Muscle of leg (tissue), 16 donors: ENCODE measurements around the gene LPCAT3. TPM values are rescaled to one million over a fixed set of nuclear protein-coding genes. Genes with fewer than 3 reads are reported as not detected.

Source experiments
- DNase-seq: peaks from one replicate; pipeline ENCODE4 v3.0.0; 2013
- H3K27ac ChIP-seq: one replicate; pipeline ENCODE4 v1.5.1; 2013; ENCODE audit warnings: mild to moderate bottlenecking, low read length, control low read depth
- H3K27me3 ChIP-seq: one replicate; pipeline ENCODE4 v1.6.1; 2013; ENCODE audit warnings: low read length; ENCODE audit not compliant: control insufficient read depth, insufficient read depth
- H3K36me3 ChIP-seq: one replicate; pipeline ENCODE4 v1.6.1; 2013; ENCODE audit warnings: low read length; ENCODE audit not compliant: control insufficient read depth, insufficient read depth
- H3K4me1 ChIP-seq: one replicate; pipeline ENCODE4 v1.6.1; 2013; ENCODE audit warnings: low read length; ENCODE audit not compliant: control insufficient read depth, insufficient read depth
- H3K4me3 ChIP-seq: one replicate; pipeline ENCODE4 v1.5.1; 2013; ENCODE audit warnings: low read length, control low read depth
- H3K9me3 ChIP-seq: replicated peaks from 2 replicates; pipeline ENCODE4 v1.6.1; 2013; ENCODE audit warnings: low read depth, low read length; ENCODE audit not compliant: control insufficient read depth
- WGBS: methylation state at CpG from one replicate; pipeline ENCODE4 v1.1.5; 2013; ENCODE audit warnings: missing lambda C conversion rate; ENCODE audit not compliant: insufficient coverage; 5-methylcytosine and 5-hydroxymethylcytosine counted together
- long read RNA-seq, 11 donors: transcript quantifications; one replicate each; lab custom pipeline, GENCODE V29; 2026
- polyA plus RNA-seq, 8 donors: library from polyadenylated mRNA; unstranded; fragments of 120-200 nt; gene quantifications; one replicate each; pipeline versions ENCODE4 v1.2.1 to v1.2.3, GENCODE V29; 2013; ENCODE audit warnings: inconsistent platforms in 1 of 8, low replicate concordance in 1 of 8; ENCODE audit not compliant: insufficient read length in 8 of 8, insufficient read depth in 1 of 8
- total RNA-seq: library from RNA; stranded (reverse); fragments of 120-200 nt; gene quantifications from one replicate; pipeline ENCODE4 v1.2.4, GENCODE V29; 2013

Gene LPCAT3, protein sequence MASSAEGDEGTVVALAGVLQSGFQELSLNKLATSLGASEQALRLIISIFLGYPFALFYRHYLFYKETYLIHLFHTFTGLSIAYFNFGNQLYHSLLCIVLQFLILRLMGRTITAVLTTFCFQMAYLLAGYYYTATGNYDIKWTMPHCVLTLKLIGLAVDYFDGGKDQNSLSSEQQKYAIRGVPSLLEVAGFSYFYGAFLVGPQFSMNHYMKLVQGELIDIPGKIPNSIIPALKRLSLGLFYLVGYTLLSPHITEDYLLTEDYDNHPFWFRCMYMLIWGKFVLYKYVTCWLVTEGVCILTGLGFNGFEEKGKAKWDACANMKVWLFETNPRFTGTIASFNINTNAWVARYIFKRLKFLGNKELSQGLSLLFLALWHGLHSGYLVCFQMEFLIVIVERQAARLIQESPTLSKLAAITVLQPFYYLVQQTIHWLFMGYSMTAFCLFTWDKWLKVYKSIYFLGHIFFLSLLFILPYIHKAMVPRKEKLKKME
- total RNA-seq, result 7.8 TPM
- polyA plus RNA-seq, result 10 to 100 TPM; 15.9 to 23.2 (median 19.1) TPM
- long read RNA-seq, donor 1, result 0 reads
- long read RNA-seq, donor 2, result 0 reads
- long read RNA-seq, donor 3, transcript LPCAT3-201 (13 exons, 2,268 nt), result major isoform, 5 of 5 reads
- long read RNA-seq, donor 3, partial matches to known transcripts, result 0 of 5 reads
- long read RNA-seq, donor 3, other reads (novel, unspliced or antisense), result 0 of 5 reads
- long read RNA-seq, donor 4, partial matches to known transcripts, result 0 of 3 reads
- long read RNA-seq, donor 4, other reads (novel, unspliced or antisense), result 0 of 3 reads
- long read RNA-seq, donor 5, transcript LPCAT3-201 (13 exons, 2,268 nt), result major isoform, 8 of 26 reads
- long read RNA-seq, donor 5, partial matches to known transcripts, result 18 of 26 reads
- long read RNA-seq, donor 5, other reads (novel, unspliced or antisense), result 0 of 26 reads
- long read RNA-seq, donor 6, transcript LPCAT3-201 (13 exons, 2,268 nt), result major isoform, 7 of 7 reads
- long read RNA-seq, donor 6, partial matches to known transcripts, result 0 of 7 reads
- long read RNA-seq, donor 6, other reads (novel, unspliced or antisense), result 0 of 7 reads
- long read RNA-seq, donor 7, result 0 reads
- long read RNA-seq, donor 8, partial matches to known transcripts, result 0 of 1 reads
- long read RNA-seq, donor 8, other reads (novel, unspliced or antisense), result 0 of 1 reads
- long read RNA-seq, donor 9, partial matches to known transcripts, result 0 of 2 reads
- long read RNA-seq, donor 9, other reads (novel, unspliced or antisense), result 0 of 2 reads
- long read RNA-seq, donor 10, partial matches to known transcripts, result 6 of 8 reads
- long read RNA-seq, donor 10, other reads (novel, unspliced or antisense), result 0 of 8 reads
- long read RNA-seq, donor 11, partial matches to known transcripts, result 0 of 3 reads
- long read RNA-seq, donor 11, other reads (novel, unspliced or antisense), result 0 of 3 reads

DNA sequence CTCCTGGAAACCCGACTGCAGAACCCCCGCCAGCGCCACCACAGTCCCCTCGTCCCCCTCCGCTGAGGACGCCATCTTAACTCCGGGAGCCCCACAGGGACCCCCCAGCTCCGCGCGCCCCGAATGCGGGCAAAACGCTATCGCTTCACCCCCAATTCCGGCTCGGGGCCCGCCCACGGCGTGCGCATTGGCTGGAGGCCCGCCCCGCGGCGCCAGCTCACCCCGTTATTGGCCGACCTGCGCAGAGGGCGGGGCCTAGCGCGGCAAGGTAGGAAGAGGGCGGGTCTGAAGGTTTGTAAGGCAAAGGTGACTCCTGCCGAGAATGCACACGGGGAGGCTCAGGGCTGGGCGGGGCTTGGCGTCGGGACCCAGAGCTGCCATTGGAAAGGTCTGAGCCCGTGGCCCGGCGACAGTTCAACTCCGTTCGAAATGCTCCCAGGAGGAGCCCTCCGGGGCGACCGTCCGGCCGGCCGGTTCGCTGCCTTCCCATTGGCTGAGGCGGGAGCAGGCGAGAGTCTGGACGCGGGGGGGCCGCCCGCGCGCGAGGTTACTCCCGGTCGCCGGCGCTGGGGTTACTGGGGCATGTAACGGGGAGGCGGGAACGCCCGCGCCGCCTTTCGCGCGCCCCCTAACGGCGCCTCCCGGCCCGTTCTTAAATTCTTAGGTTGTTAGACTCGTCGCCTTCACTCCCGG lies at the start of gene LPCAT3:
TSS of gene LPCAT3 (minus strand) at position 127 of the 693 bp plus-strand sequence. CDS start at position 75, 52 bp downstream.
- Histone ChIP-seq H3K27ac (peak within 1 kb of the TSS; percentile 96), H3K9me3 (no peaks in the 10 kb centered on the region), H3K36me3 (peaks cover 2% of the 10 kb centered on the region), H3K27me3 (no peaks in the 10 kb centered on the region), H3K4me3 (peak within 1 kb of the TSS; percentile 78), H3K4me1 (peaks cover 2% of the 10 kb centered on the region)
- DNase-seq, result peak; percentile 98
- WGBS, result under 1% methylated on average over 61 of the region's 77 CpGs

DNA sequence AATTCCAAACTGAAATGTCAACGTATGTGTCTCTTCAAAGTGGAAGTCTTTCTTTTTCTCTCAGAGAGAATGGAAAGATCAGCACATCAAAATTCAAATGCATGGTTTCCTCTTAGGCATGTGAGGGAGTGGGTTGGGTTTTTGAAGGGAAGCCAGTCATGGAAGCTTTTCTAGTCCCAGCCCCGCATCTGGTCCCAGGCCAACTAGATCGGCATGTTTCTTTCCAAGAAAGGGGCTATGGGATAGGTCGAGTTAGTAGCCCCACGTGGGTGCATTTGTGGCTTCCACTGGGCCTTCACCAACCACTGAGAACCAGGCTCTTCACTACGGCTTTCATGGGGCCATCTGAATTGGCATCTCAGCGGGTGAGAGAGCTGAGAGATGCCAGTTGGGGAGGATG lies 48.8 kb upstream of the LPCAT3 start:
- H3K4me3 ChIP-seq, result no peak overlapping the region
- H3K27me3 ChIP-seq, result no peaks in the 10 kb centered on the region
- no peak overlapping the region for H3K27ac ChIP-seq
- H3K36me3 ChIP-seq, result peaks cover 18% of the 10 kb centered on the region
- H3K9me3 ChIP-seq, result no peaks in the 10 kb centered on the region
- 80% methylated on average over 6 of the region's 7 CpGs for WGBS
- DNase-seq, result no peak
- H3K4me1 ChIP-seq, result no peaks in the 10 kb centered on the region

DNA sequence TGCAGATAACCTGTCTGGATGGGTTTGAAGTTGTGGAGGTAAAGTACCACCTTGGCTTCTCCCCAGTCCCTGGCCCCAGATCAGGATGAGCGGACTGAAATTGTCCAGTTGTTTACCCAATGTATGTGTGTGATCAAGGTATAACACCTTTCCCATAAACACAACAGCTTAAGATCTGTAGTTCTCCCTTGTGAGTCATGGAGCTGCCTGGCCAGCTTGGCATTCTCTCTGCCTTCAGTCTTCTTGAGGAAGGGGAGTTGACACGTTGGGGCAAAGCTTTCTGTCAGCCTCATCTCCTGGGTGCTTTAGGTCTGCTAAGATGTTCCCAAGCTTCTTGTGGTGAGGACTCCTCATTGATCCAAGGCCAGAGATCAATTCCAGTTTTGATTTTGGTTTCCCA lies 48.3 kb upstream of the LPCAT3 start:
- H3K4me3 ChIP-seq, result no peak overlapping the region
- no peak for DNase-seq
- H3K27ac ChIP-seq, result no peak overlapping the region
- H3K36me3 ChIP-seq, result peaks cover 18% of the 10 kb centered on the region
- no peaks in the 10 kb centered on the region for H3K27me3 ChIP-seq
- H3K4me1 ChIP-seq, result peaks cover 3% of the 10 kb centered on the region
- H3K9me3 ChIP-seq, result no peaks in the 10 kb centered on the region
- no CpG with 5 or more reads among the region's 2 CpGs for WGBS

DNA sequence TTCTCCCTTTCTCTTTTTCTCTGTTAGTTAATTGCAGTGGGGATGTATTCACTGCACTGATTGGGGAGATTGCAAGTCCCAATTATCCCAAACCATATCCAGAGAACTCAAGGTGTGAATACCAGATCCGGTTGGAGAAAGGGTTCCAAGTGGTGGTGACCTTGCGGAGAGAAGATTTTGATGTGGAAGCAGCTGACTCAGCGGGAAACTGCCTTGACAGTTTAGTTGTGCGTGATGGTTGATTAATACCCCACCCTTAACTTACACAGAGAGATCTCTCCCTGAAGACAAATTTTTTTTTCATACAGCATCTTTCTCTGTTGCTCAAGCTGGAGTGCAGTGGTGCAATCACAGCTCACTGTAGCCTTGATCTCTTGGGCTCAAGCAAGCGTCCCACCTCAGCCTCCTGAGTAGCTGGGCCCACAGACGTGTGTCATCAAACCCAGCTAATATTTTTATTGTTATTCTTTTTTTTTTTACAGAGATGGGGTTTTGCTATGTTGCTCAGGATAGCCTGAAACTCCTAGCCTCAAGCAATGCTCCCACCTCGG lies 46.9 kb upstream of the LPCAT3 start:
- H3K4me1 ChIP-seq, result peaks cover 18% of the 10 kb centered on the region
- H3K9me3 ChIP-seq, result no peaks in the 10 kb centered on the region
- WGBS, result no CpG with 5 or more reads among the region's 7 CpGs
- no peak overlapping the region for H3K4me3 ChIP-seq
- no peaks in the 10 kb centered on the region for H3K27me3 ChIP-seq
- H3K36me3 ChIP-seq, result peaks cover 18% of the 10 kb centered on the region
- no peak for DNase-seq
- H3K27ac ChIP-seq, result no peak overlapping the region

DNA sequence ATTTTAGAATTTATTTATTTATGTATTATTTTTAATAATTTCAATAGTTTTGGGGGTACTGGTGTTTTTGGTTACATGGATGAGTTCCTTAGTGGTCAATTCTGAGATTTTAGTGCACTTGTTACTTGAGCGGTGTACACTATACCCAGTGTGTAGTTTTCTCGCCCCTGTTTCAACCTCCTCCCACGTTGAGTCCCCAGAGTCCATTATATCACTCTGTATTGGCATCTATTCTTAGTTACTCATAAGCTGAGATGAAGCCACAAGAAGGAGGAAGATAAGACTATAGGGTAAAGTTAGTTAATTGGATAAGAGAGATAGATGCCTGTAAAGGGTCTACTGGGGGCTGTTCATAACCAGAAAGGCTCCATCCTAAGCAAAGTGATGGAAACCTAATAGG lies 46.2 kb upstream of the LPCAT3 start:
- no peaks in the 10 kb centered on the region for H3K9me3 ChIP-seq
- H3K4me1 ChIP-seq, result peaks cover 20% of the 10 kb centered on the region
- H3K27ac ChIP-seq, result no peak overlapping the region
- no peaks in the 10 kb centered on the region for H3K27me3 ChIP-seq
- no peak overlapping the region for H3K4me3 ChIP-seq
- H3K36me3 ChIP-seq, result peaks cover 18% of the 10 kb centered on the region
- WGBS, result no CpG with 5 or more reads among the region's 3 CpGs
- no peak for DNase-seq

DNA sequence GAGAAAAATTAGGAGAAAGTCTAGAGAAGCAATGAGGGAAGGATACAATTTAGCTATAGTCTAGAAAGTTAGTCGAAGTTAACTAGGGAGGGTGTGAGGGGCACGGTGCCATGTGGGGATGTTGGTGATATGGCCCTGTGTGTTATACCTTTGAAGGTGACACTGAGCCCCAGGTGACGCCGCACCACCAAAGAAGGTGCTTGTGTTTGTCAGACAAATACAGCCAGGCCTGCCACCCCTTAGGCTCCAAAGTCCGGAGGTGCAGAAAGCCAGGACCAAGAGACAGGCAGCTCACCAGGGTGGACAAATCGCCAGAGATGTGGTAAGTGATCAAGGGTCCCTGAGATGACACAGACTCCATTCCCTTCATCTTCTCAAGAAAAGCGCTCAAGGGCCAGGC lies 43.3 kb upstream of the LPCAT3 start:
- no peak for DNase-seq
- Histone ChIP-seq H3K27me3 (no peaks in the 10 kb centered on the region), H3K9me3 (no peaks in the 10 kb centered on the region), H3K36me3 (peaks cover 5% of the 10 kb centered on the region), H3K4me3 (peak overlapping the region; percentile 40), H3K27ac (peak overlapping the region; percentile 7), H3K4me1 (peaks cover 20% of the 10 kb centered on the region)
- WGBS, result 93% methylated on average over 5 of the region's 7 CpGs

DNA sequence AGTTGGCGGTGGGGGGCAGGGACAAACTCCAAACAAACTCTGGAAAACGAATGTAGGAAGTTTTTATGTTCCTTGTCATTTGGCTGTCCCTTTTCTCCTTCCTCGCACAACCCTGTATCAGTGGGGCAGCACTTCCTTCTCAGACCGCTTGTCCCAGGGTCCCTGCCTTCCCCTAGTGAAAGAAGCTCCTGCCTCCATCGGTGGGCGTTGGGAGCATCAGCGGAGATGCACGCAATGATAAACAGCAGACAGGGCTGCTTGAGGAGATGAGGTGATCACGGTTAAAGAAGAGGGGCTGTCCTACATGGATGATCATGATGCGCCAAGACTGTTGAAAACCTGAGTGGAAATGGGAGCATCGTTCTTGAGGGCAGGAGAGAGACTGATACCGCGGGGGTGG lies 42.9 kb upstream of the LPCAT3 start:
- DNase-seq, result peak; percentile 26
- Histone ChIP-seq H3K4me3 (peak overlapping the region; percentile 40), H3K27ac (peak overlapping the region; percentile 90), H3K9me3 (no peaks in the 10 kb centered on the region), H3K4me1 (peaks cover 20% of the 10 kb centered on the region), H3K36me3 (peaks cover 4% of the 10 kb centered on the region), H3K27me3 (no peaks in the 10 kb centered on the region)
- 75% methylated on average over 10 of the region's 13 CpGs for WGBS

DNA sequence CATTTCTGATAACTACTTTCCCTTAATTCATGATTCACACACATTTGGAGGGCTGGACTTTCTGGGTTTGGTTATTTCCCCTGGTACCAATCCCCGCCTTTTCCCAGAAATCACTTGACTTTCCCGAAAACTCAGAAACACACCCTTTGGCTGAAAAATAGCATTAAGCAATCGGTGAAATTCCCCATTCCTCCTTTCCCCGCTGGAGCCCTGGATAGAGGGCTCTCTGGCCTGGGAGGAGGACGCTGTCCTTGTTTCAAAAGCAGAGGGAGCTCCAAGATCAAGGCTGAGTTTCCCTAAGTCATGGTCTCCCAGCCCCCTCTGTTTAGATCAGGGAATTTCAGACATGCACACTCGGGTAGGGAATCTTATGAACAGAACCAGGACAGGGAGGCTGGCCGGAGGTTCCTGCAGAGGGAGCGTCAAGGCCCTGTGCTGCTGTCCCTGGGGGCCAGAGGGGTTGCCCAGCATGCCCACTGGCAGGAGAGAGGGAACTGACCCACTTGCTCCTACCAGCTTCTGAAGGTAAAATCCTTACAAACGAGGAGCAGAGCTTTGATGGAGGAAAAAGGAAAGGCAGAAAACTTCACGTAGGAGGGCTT lies 42.2 kb upstream of the LPCAT3 start, which contains the start of gene C1S:
TSS of gene C1S (plus strand) at position 366 of the 602 bp plus-strand sequence. CDS start 1,195 bp downstream, outside the sequence.
- peaks cover 20% of the 10 kb centered on the region for H3K4me1 ChIP-seq
- no peaks in the 10 kb centered on the region for H3K27me3 ChIP-seq
- WGBS, result no CpG with 5 or more reads among the region's 10 CpGs
- peak within 1 kb of the TSS; percentile 40 for H3K4me3 ChIP-seq
- peak; percentile 98 for DNase-seq
- H3K27ac ChIP-seq, result peak within 1 kb of the TSS; percentile 90
- H3K36me3 ChIP-seq, result peaks cover 2% of the 10 kb centered on the region
- no peaks in the 10 kb centered on the region for H3K9me3 ChIP-seq
